ENCODE results near the gene VSTM2L. TPM values are rescaled to one million over a fixed set of nuclear protein-coding genes. Genes with fewer than 3 reads are reported as not detected.
A peak's percentile ranks its signal among the peaks of the same experiment; 100 is the strongest.

Gene VSTM2L
- total and polyA plus RNA-seq, 2 of the 13 experiments (the other 11 are each of a cell fraction or from before 2014, with no cell fraction given): not detected

DNA sequence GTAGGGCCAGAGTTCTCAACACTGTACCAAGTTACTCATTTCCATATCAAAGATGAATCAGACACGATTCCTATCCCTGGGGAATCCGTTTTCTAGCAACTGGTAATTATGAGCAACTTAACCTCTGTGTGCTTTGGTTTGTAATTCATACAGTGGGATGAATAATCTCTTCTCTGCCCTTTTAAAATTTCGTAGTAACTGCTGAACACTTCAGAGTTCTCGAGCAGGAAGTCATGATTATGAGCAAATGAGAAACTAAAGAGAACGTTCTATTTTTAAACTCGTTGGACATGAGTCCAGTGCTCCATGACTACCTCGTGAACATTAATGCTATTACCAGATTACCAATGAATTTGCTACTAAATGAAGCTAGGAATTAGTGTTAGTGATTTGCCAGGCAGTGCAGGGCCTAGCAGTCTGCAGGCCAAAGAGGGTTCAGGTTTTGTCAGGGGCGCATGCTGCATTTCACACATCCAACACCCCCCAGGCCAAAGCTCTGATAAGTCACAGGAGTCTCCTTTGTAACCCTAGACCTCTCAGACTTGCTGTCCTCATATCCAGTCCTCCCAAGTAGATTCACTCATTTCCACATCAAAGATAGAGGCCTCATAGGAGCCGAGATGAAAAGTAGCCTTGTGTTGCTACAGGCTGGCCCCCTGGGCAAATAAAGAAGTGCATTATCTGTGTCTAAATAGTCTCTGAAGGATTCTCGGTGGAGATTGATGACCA is 45.8 kb upstream of the VSTM2L start:
- no peak overlapping the region for H3K9ac ChIP-seq (ENCODE audit: insufficient read depth, low read depth, low read length)
- POLR2A ChIA-PET: no interaction called here

DNA sequence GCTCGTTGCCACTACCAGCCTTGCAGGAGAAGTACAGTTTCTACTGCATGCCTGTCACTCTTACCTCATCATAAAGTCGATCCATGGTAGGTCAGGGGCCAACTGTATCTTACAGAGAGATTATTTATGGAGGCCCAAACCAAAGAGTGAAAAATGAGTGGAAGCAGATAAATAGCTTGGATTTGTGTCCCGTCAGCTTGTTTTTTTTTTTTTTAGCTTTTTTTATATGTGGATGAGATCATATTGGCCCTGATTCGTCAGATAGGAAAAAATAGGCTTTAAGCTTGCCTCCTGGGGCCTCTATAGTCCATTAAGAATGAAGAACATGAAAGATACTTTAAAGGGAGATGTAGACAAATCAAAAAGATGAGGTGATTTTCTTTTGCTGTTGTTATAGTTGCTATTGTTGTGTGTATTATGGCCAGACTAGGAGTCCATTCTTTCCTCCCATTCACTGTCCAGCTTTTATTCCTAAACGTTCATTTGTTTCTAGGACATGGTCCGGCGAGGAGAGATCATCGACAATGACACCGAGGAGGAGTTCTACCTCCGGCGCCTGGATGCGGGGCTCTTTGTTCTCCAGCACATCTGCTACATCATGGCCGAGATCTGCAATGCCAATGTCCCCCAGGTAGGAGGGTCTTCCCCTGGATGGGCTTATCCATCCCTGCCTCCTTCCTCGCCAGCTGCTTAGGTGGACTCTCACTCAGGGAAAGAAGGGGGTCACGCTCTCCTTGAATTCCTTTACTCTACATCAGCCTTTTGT is 43.3 kb upstream of the VSTM2L start:
- Histone ChIP-seq H3K4me1 (ENCODE audit: insufficient read depth, low read length) (no peaks in the 10 kb centered on the region), H3K4me3 (replicated peaks in 1 of 3; ENCODE audit: insufficient read depth in 1 of 3, low read depth in 2 of 3, low read length in 3 of 3) (no peak overlapping the region), H4K20me1 (ENCODE audit: insufficient read depth, low read length) (no peaks in the 10 kb centered on the region), H3K27me3 (ENCODE audit: control insufficient read depth in 1 of 2, insufficient read depth in 2 of 2, low read length in 2 of 2) (no peaks in the 10 kb centered on the region), H3K4me2 (ENCODE audit: low read depth, low read length) (no peak overlapping the region), H3K79me2 (ENCODE audit: insufficient read depth, low read length) (no peaks in the 10 kb centered on the region), H3K9me3 (ENCODE audit: low read length) (no peaks in the 10 kb centered on the region), H3K36me3 (replicated peaks in 1 of 2; ENCODE audit: control insufficient read depth in 1 of 2, insufficient read depth in 2 of 2, low read length in 2 of 2) (peaks cover 23 to 45% of the 10 kb centered on the region in 2 experiments), H2AFZ (ENCODE audit: low read length) (no peak overlapping the region), H3K9ac (ENCODE audit: insufficient read depth, low read depth, low read length) (no peak overlapping the region), H3K27ac (ENCODE audit: extremely low read length, insufficient read depth, low read length) (no peak overlapping the region)
- ATAC-seq: no peak
- POLR2A ChIA-PET: no interaction called here
- 90% methylated on average over 15 of the region's 15 CpGs for WGBS (ENCODE audit: low lambda C conversion rate)
- peak; percentile 15 for FAIRE-seq
- in situ Hi-C loops (cut with HindIII; ENCODE audit: extremely low pct_ligation_motif_present, low pct_unique_long_range_greater_than_20kb) (no loop called here), intact Hi-C loops (cut with micrococcal nuclease; ENCODE audit: unreplicated experiment) (no loop called here)
- DNase-seq (ENCODE audit: low spot score): no peak
- CTCF ChIA-PET (ENCODE audit: low intra/inter-chr PET ratio, low total read pairs): no interaction called here
- BruUV-seq (replicated peaks): no TSS peak
- no peak for TF ChIP-seq ZNF775 (CRISPR knock-in tag; IDR thresholded peaks at IDR 0.05; ENCODE audit: borderline replicate concordance)
- TF ChIP-seq, protein P1, sequence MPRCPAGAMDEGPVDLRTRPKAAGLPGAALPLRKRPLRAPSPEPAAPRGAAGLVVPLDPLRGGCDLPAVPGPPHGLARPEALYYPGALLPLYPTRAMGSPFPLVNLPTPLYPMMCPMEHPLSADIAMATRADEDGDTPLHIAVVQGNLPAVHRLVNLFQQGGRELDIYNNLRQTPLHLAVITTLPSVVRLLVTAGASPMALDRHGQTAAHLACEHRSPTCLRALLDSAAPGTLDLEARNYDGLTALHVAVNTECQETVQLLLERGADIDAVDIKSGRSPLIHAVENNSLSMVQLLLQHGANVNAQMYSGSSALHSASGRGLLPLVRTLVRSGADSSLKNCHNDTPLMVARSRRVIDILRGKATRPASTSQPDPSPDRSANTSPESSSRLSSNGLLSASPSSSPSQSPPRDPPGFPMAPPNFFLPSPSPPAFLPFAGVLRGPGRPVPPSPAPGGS (CRISPR knock-in tag; IDR thresholded peaks at IDR 0.05): no peak
- TF ChIP-seq MAFF (IDR thresholded peaks at IDR 0.05; ENCODE audit: low read depth, low read length): peak; percentile 41; the same call in 1 of the 2 replicates
- TF ChIP-seq, protein P2, sequence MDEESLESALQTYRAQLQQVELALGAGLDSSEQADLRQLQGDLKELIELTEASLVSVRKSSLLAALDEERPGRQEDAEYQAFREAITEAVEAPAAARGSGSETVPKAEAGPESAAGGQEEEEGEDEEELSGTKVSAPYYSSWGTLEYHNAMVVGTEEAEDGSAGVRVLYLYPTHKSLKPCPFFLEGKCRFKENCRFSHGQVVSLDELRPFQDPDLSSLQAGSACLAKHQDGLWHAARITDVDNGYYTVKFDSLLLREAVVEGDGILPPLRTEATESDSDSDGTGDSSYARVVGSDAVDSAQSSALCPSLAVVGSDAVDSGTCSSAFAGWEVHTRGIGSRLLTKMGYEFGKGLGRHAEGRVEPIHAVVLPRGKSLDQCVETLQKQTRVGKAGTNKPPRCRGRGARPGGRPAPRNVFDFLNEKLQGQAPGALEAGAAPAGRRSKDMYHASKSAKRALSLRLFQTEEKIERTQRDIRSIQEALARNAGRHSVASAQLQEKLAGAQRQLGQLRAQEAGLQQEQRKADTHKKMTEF (CRISPR knock-in tag; IDR thresholded peaks at IDR 0.05): no peak
- TF ChIP-seq CHD4 (IDR thresholded peaks at IDR 0.05; ENCODE audit: borderline replicate concordance, low read length): no peak
- no peak for TF ChIP-seq ZNF546 (CRISPR knock-in tag; conservative IDR thresholded peaks at IDR 0.05)
- TF ChIP-seq, protein P3, sequence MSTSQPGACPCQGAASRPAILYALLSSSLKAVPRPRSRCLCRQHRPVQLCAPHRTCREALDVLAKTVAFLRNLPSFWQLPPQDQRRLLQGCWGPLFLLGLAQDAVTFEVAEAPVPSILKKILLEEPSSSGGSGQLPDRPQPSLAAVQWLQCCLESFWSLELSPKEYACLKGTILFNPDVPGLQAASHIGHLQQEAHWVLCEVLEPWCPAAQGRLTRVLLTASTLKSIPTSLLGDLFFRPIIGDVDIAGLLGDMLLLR (CRISPR knock-in tag; IDR thresholded peaks at IDR 0.05): no peak
- TF ChIP-seq CAMTA2 (CRISPR knock-in tag; IDR thresholded peaks at IDR 0.05; ENCODE audit: borderline replicate concordance): no peak

More for the DNA sequence above, 45.8 kb upstream of the VSTM2L start:
- TF ChIP-seq NCOA2 (CRISPR knock-in tag; IDR thresholded peaks at IDR 0.05): no peak
- TF ChIP-seq, protein P4, sequence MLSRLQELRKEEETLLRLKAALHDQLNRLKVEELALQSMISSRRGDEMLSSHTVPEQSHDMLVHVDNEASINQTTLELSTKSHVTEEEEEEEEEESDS (CRISPR knock-in tag; IDR thresholded peaks at IDR 0.05; ENCODE audit: borderline replicate concordance): no peak
- H3K4me1 ChIP-seq (ENCODE audit: insufficient read depth, low read length): no peaks in the 10 kb centered on the region
- H3K79me2 ChIP-seq (ENCODE audit: insufficient read depth, low read length): no peaks in the 10 kb centered on the region
- H3K4me2 ChIP-seq (ENCODE audit: low read depth, low read length): no peak overlapping the region
- H3K4me3 ChIP-seq (replicated peaks in 1 of 3; ENCODE audit: insufficient read depth in 1 of 3, low read depth in 2 of 3, low read length in 3 of 3): no peak overlapping the region
- in situ Hi-C loops (cut with HindIII; ENCODE audit: extremely low pct_ligation_motif_present, low pct_unique_long_range_greater_than_20kb): no loop called here
- H3K27me3 ChIP-seq (ENCODE audit: control insufficient read depth in 1 of 2, insufficient read depth in 2 of 2, low read length in 2 of 2): no peaks in the 10 kb centered on the region
- CTCF ChIA-PET (ENCODE audit: low intra/inter-chr PET ratio, low total read pairs): no interaction called here
- intact Hi-C loops (cut with micrococcal nuclease; ENCODE audit: unreplicated experiment): no loop called here
- 96% methylated on average over 10 of the region's 10 CpGs for WGBS (ENCODE audit: low lambda C conversion rate)
- BruUV-seq (replicated peaks): no TSS peak
- H3K36me3 ChIP-seq (replicated peaks in 1 of 2; ENCODE audit: control insufficient read depth in 1 of 2, insufficient read depth in 2 of 2, low read length in 2 of 2): peaks cover 15 to 55% of the 10 kb centered on the region in 2 experiments
- DNase-seq (ENCODE audit: low spot score) (no peak), FAIRE-seq (peak; percentile 34), ATAC-seq (no peak)
- H4K20me1 ChIP-seq (ENCODE audit: insufficient read depth, low read length): no peaks in the 10 kb centered on the region
- no peak overlapping the region for H3K27ac ChIP-seq (ENCODE audit: extremely low read length, insufficient read depth, low read length)
- no peaks in the 10 kb centered on the region for H3K9me3 ChIP-seq (ENCODE audit: low read length)
- H2AFZ ChIP-seq (ENCODE audit: low read length): no peak overlapping the region

Data from HepG2 (cell line).